Calu3 (cell line): ENCODE measurements around the gene RPS21. TPM values are rescaled to one million over a fixed set of nuclear protein-coding genes. Genes with fewer than 3 reads are reported as not detected.

Source experiments
- BruUV-seq: library from RNA; stranded (reverse); fragments of 400-500 nt; replicated peaks from 2 replicates; lab custom pipeline; 2021; lab: Mats Ljungman, UMichigan
- CTCF ChIA-PET: fragments of 300-600 bp; sonication (Branson Sonifier 250); formaldehyde crosslinking; loops from one replicate; lab custom pipeline; 2022; ENCODE audit warnings: antibody characterized with exemption; lab: Charles Lee
- DNase-seq: peaks from one replicate; pipeline ENCODE4 v3.0.0; 2022
- H3K27ac Mint-ChIP-seq: one replicate; pipeline ENCODE4 v1.8.0; 2022; ENCODE audit warnings: mixed read lengths; ENCODE audit not compliant: unreplicated experiment
- H3K27me3 Mint-ChIP-seq: one replicate; pipeline ENCODE4 v1.8.0; 2022; ENCODE audit warnings: mixed read lengths; ENCODE audit not compliant: unreplicated experiment
- H3K36me3 Mint-ChIP-seq: one replicate; pipeline ENCODE4 v1.8.0; 2022; ENCODE audit warnings: mild to moderate bottlenecking, moderate library complexity, mixed read lengths; ENCODE audit not compliant: insufficient read depth, unreplicated experiment
- H3K4me1 Mint-ChIP-seq: one replicate; pipeline ENCODE4 v1.8.0; 2022; ENCODE audit warnings: mild to moderate bottlenecking, low read depth, mixed read lengths; ENCODE audit not compliant: unreplicated experiment
- H3K4me3 Mint-ChIP-seq: one replicate; pipeline ENCODE4 v1.8.0; 2022; ENCODE audit warnings: mild to moderate bottlenecking, low read depth, moderate library complexity, mixed read lengths; ENCODE audit not compliant: unreplicated experiment
- H3K9me3 Mint-ChIP-seq: one replicate; pipeline ENCODE4 v1.8.0; 2022; ENCODE audit warnings: low read depth, mixed read lengths; ENCODE audit not compliant: unreplicated experiment
- CTCF ChIP-seq: fragments of 200-600 bp; IDR thresholded peaks from one replicate; pipeline ENCODE4 v1.8.0; 2022; ENCODE audit warnings: antibody characterized with exemption; ENCODE audit not compliant: unreplicated experiment
- intact Hi-C: fragments of 100-400 bp; cut with micrococcal nuclease; formaldehyde crosslinking; loops from one replicate; pipeline ENCODE4 v1.10.0; 2022; ENCODE audit not compliant: unreplicated experiment
- total RNA-seq: library from RNA; stranded (reverse); gene quantifications from 2 replicates; pipeline ENCODE4 v1.2.3, GENCODE V29; 2022

RPS21 gene
- total RNA-seq, 1 experiment from 2014 or later: 1,936 TPM

DNA sequence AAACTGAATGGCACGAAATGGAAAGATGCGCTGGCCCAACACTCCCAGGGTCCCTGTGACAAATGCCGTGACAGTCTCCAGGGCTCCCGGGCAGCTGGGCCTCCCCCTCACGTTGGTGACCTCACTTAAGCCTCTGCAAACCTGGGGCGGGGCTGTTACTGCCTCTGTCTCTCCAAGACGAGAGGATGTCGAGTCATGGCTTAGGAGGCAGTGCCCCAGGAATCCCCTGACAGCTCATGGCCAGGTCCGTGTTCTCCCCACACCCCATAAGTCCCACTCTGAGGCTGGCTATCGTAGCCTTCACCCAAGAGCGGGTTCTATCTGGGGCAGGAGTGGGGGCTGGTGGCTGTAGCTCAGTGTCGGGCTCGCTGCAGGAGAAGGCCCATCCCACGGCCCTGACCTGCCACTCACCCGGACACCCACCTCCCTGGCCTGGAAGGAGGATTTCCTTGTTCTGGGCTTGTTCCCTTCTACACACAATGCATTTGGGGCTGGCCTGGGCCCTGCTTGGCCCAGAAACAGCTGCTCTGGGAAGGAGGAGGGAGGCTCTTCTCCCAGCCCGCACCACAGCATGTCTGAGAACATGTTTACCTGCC, 5.6 kb upstream of the RPS21 start:
- Mint-ChIP-seq H3K4me3 (no peak overlapping the region), H3K36me3 (peaks cover 66% of the 10 kb centered on the region), H3K4me1 (peaks cover 42% of the 10 kb centered on the region), H3K9me3 (peaks cover 5% of the 10 kb centered on the region), H3K27ac (peak overlapping the region; percentile 41), H3K27me3 (no peaks in the 10 kb centered on the region)
- no TSS peak for BruUV-seq
- no peak for TF ChIP-seq CTCF
- CTCF ChIA-PET: interaction anchor here (0.5 to 1.9 kb wide), 3 partner anchors 16 to 274 kb away, joined by 4 to 21 read pairs (median 5); no protein-coding TSS in a partner anchor
- DNase-seq: no peak
- intact Hi-C loops: no loop called here

- Mint-ChIP-seq H3K27ac (peak overlapping the region; percentile 41), H3K4me3 (peak overlapping the region; percentile 0), H3K36me3 (peaks cover 72% of the 10 kb centered on the region), H3K4me1 (peaks cover 42% of the 10 kb centered on the region), H3K9me3 (peaks cover 5% of the 10 kb centered on the region), H3K27me3 (no peaks in the 10 kb centered on the region)
- CTCF ChIA-PET: interaction anchor here (0.5 to 1.9 kb wide), 12 partner anchors 12 to 275 kb away, joined by 3 to 44 read pairs (median 12); partner anchors contain the start of genes ADRM1 and RBBP8NL
- TF ChIP-seq CTCF: no peak
- DNase-seq: no peak
- no TSS peak for BruUV-seq
- intact Hi-C loops: loop anchor here (1.0 kb wide), 1 partner anchor 80 kb away; the partner anchor contains the start of gene ADRM1
Measured at GRCh38 chr20:62381842-62382241, 5.1 kb upstream of the RPS21 start.

- intact Hi-C loops: loop anchor here (1.0 kb wide), 1 partner anchor 80 kb away; the partner anchor contains the start of gene ADRM1
- DNase-seq: peak; percentile 98
- BruUV-seq: no TSS peak
- TF ChIP-seq CTCF: peak; percentile 98
- Mint-ChIP-seq H3K27ac (peak overlapping the region; percentile 41), H3K36me3 (peaks cover 73% of the 10 kb centered on the region), H3K9me3 (peaks cover 5% of the 10 kb centered on the region), H3K27me3 (no peaks in the 10 kb centered on the region), H3K4me1 (peaks cover 42% of the 10 kb centered on the region), H3K4me3 (peak overlapping the region; percentile 0)
- CTCF ChIA-PET: interaction anchor here (0.6 to 1.9 kb wide), 21 partner anchors 8 to 198 kb away, joined by 3 to 44 read pairs (median 5); partner anchors contain the start of genes ADRM1 and RBBP8NL
Measured at GRCh38 chr20:62382306-62383198, 4.4 kb upstream of the RPS21 start.

- DNase-seq: no peak
- Mint-ChIP-seq H3K27ac (peak overlapping the region; percentile 92), H3K4me1 (peaks cover 56% of the 10 kb centered on the region), H3K27me3 (no peaks in the 10 kb centered on the region), H3K36me3 (peaks cover 94% of the 10 kb centered on the region), H3K4me3 (peak overlapping the region; percentile 96), H3K9me3 (no peaks in the 10 kb centered on the region)
- TF ChIP-seq CTCF: no peak
- TSS peak; percentile 83 for BruUV-seq
- CTCF ChIA-PET: interaction anchor here (0.6 to 2.1 kb wide), 16 partner anchors 11 to 621 kb away, joined by 3 to 11 read pairs (median 6); partner anchors contain the start of gene ADRM1
- intact Hi-C loops: loop anchor here (5.0 kb wide), 1 partner anchor 230 kb away; no protein-coding TSS in a partner anchor
Measured at GRCh38 chr20:62387219-62387913, 463 bp downstream of the RPS21 start.
